ENCODE measurements around the gene APBB1.

Gene APBB1

GRCh38 chr11:6390718-6391469 lies 28.0 kb downstream of the APBB1 start:
- DNase-seq: no peak

DNA sequence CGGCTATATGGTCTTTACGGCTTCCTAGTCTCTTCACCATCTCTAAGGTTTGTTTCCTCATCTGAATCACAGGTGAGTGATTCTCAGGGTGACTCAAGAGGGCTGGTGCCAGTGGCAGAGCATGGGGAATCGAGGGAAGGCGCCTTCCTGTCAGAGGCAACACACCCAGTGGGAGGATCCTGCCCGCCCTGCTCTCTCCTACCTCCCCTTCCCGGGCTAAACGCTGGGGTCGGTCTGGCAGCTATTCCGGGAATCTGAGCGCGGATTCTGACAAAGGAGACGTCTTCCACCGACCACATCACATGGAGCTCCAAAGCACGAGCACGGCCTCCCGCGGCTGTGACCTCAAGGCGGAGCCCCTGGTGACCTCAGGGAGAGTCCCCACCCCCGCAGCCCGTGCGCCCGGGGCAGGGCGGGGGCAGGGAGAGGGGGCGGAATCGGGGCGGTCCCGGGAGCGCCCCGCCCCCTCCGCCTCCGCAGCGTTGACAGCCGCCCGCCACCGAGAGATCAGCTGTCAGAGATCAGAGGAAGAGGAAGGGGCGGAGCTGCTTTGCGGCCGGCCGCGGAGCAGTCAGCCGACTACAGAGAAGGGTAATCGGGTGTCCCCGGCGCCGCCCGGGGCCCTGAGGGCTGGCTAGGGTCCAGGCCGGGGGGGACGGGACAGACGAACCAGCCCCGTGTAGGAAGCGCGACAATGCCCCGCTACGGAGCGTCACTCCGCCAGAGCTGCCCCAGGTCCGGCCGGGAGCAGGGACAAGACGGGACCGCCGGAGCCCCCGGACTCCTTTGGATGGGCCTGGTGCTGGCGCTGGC lies 28.8 kb downstream of the APBB1 start, which contains the start of gene SMPD1:
Gene SMPD1, plus strand, starts transcription at position 570 of the 813 bp plus-strand sequence. Its CDS starts 125 bp downstream, at position 695.
- peak; percentile 74 for DNase-seq

DNA sequence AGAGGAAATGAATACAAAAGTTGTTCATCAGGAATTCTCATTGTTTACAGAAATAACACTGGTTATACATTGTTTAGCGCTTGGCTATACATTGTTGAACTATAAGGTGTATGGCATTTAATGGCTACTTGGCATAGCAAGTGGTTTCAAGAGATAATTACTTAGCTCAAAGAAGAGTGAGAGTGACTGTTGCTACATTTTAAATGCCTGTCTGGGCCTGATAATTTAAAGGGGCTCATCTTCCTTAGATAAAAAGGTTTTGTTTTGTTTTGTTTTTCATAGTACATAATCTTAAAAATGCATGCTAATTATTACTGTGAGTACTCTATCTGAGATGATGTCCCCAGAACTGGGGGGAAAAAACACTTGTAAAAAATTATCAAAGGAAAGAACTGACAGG lies 30.1 kb downstream of the APBB1 start:
- no peak for DNase-seq

- no peak for DNase-seq
Measured at GRCh38 chr11:6387811-6388599, 30.9 kb downstream of the APBB1 start.

DNA sequence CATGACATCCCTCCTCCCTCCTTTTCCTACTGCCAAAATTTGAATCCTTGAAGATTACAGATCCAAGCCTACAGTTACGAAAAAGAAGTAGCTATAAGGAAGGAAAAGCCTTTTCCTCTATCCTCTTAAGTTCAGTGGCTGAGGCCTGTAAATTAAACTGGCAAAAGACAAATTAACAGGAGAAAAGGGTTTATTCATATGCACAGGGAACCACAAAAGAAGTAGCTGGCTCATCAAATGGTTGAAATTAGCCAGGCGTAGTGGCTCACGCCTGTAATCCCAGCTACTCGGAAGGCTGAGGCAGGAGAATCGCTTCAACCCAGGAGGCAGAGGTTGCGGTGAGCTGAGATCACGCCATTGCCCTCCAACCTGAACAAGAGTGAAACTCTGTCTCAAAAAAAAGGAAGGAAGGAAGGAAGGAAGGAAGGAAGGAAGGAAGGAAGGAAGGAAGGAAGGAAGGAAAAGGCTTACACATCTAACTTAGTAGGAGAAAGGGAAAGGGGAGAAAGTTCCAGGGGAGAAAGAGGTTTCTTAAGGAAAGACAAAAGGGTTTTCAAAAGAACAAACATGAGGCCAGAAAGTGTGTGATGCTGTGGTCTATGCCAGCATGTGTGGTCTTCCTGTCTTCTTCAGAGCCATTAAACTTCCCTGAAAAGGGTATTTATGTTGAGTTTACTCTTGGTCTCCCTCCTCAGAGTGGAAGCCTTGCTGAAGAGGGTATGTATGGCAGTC lies 33.7 kb downstream of the APBB1 start:
- no peak for DNase-seq

DNA sequence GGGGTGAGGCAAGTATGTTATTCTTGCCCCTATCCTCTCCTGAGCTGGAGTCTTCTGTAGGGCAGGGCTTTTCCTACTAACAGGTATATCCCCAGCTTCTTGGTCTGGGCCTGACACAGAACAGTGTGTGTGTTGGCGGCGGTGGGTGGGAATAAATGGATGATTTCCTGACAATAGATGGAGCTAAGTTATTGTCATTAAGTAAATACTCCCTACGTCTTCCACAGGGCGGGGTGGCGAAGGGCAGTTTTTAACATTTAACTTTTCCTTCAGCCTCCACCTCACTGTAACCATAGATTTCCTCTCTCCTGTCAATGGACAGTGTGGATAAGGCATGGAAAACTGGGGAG lies 40.3 kb downstream of the APBB1 start:
- no peak for DNase-seq

GRCh38 chr11:6377902-6378639 lies 40.8 kb downstream of the APBB1 start:
- no peak for DNase-seq

DNA sequence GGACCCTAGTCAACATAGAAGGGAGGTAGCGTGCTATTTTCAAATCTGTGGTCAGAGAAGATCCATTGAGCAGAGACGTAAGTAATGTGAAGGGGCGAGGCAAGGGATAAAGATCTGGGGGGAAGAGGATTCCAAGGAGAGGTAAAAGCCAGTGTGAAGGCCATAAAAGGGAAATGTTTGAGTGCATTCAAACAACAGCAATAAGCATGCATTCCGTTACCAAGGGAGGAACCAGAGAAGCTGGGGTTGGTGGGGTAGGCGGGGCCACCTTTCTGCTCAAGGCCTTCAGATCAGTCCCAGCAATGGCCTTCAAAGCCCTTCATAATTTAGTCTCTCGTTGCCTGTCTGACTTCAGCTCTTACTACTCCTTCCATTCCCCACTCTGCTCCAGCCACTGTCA lies 47.1 kb downstream of the APBB1 start:
- DNase-seq: no peak

- no peak for DNase-seq
Measured at GRCh38 chr11:6365659-6366058, 53.2 kb downstream of the APBB1 start.

- peak; percentile 24 for DNase-seq
Measured at GRCh38 chr11:6362873-6363678, 55.8 kb downstream of the APBB1 start.

- DNase-seq: no peak
Measured at GRCh38 chr11:6362185-6362872, 56.6 kb downstream of the APBB1 start.

DNA sequence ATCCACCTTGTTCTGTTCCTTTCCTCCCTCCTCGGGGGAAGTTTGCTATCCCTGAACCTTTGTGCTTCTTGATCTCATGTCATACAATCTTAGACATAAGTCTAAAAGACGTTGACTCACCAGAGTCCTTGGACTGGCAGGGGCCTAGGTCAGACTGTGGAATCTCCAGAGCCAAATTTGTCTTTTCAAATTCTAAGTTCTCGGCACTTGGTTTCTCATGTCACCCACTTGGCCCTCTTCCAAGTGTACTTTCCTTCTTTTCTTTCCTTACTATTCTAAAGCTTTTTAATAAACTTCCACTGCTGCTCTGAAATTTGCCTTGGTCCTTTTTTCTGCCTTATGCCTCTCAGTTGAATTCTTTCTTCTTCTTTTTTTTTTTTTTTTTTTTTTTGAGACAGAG lies 58.7 kb downstream of the APBB1 start:
- DNase-seq: no peak

DNA sequence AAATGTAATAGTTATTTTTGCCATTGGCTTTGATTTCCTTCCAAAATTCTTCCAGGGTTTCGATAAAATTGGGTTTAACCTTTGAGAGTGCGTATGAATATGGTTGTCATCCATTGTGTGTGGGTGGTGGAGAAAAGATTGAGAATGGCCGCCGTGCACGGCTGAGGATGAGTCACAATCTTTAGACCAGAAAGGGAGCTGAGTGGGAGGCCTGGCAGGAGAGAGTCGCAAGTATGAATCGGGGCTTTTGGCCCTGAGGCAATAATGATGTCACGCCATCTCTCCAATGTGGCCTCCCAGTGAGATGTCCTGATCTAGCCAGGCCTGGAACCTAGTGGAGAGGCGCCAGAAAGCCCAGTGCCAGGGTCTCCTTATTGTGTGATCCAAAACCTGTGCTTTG lies 61.7 kb downstream of the APBB1 start:
- DNase-seq: no peak

DNA sequence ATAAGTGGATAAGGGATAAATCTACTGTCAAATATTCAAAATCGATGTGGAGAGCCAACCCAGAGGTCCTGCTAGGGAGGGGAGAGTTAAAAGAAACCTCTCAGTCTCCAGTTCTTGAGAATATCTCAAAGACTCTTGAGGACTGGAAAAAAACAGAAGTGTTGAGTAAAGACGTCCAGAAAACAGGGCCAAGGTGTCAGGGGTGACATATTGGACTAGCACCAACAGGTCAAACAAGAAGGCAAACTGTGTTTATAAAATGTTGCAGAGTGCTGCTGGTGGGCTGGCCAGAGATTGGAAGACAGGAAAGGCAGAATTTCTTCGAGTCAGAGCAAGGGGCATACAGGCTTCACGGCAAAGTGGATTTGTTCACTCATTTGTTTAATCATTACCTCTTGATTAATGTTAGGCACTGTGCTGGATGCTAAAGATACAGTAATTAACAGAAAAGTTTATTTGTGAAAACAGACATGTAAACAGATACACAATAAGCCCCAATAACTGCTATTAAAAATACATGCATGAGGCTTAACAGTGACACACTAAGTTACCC lies 62.3 kb downstream of the APBB1 start:
- DNase-seq: no peak

GRCh38 chr11:6354651-6355485 lies 64.0 kb downstream of the APBB1 start:
- no peak for DNase-seq

DNA sequence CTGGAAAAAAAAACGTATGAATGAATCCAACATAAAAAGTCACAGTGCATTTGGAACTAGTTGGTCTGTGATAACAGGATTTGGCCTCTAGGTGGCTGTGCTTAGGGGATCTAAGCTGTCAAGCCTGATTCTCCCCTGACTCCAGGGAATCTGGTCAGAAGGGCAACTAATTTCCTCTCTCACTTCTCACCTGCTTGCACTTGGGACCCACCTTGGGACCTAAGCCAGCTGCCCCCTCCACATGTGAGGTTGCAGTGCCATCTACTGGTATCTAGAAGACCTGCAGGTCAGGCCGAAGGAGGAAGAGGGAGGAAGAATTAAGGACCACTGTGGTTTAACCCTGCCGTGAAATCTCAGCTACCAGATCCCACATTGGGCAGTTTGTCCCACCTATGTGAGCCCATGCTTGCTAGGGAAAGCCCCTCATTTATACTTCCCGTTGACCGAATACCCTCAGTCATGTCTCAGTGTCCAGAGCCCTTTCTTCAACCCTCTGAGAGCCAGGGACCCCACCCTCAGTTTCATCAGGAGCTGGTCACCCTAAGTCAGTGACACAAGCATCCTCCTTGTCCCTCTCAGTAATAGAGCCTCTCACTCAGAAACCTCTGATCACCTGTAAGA lies 65.4 kb downstream of the APBB1 start:
- DNase-seq: peak; percentile 46

GRCh38 chr11:6351782-6352382 lies 67.0 kb downstream of the APBB1 start:
- DNase-seq: no peak

DNA sequence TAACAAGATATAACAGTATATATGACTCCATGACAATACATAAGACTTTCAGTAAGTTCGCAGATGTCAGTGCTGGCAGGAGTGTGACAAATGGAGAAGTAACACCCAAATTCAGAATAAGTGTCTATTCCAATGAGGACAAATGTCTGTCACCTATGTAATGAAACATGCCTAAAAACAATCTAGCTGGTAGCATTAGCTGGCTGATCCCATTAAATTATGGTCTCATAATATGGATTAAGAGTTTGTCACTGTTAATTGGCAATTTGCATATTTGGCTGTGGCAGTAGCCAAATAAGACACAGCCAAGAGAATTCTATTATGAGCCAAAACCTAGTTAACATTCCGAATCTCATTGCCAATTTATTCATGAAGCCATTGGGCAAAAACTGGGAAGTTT lies 68.4 kb downstream of the APBB1 start:
- no peak for DNase-seq
